ENCODE data around the gene YAP1.

Gene YAP1

DNA sequence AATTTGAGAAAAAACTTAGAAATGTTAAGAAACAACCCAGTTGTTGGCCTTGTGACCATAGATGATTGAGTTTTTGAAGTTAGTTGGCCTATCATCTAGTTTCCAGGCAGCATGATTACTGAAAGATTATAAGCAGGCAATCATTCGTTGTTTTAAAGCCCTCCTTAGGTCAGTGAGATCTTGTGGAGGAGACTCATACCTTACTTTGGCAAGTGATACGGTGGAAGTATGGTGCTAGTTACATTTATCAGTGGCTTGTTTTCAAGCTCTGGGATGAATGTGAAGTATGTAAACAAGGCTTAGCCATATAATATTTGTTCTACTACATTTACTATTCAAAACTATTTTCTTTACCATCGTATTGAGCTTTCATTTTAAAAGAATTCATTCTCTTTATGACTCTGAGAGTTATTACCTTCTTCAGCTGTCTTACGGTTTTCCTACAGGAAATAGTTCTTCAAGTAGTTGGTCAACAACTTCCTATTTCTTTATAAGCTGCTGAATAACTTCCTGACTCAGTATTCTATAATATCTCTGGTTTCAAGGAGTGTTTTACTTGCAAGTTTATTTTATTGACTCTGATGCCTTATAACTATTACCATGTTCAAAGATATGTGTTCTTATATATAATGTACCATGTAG lies 7.3 kb downstream of the YAP1 start:
- no peak overlapping the region for H3K27ac ChIP-seq (replicated peaks)
- peaks cover 20% of the 10 kb centered on the region for H3K27me3 ChIP-seq (ENCODE audit: insufficient read depth, poor library complexity, severe bottlenecking)

DNA sequence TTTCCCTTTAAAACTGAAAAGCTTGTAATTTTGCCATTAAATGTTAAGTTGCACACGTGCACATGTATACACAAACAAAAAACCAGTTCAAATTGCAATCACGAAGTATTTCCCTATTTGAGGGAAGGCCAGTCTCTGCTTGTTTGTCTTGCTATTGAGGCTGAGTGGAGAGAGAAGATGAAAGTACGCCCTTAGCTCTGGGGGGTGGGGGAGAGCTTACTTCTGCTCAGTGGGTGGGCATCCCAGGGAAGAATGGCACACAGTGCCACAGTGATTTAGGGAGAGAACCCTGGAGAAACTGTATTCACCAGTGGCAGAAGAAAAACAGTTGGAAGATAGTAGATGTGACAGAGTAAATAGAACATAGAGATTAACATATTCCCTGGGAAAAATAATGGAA lies 8.7 kb downstream of the YAP1 start:
- TF ChIP-seq POLR2AphosphoS5 (IDR thresholded peaks at IDR 0.05; ENCODE audit: low read depth) (no peak), SPI1 (IDR thresholded peaks at IDR 0.05; ENCODE audit: borderline replicate concordance, low read depth) (no peak), GABPA (IDR thresholded peaks at IDR 0.05; ENCODE audit: low read depth) (no peak)
- TF ChIP-seq, protein P1, sequence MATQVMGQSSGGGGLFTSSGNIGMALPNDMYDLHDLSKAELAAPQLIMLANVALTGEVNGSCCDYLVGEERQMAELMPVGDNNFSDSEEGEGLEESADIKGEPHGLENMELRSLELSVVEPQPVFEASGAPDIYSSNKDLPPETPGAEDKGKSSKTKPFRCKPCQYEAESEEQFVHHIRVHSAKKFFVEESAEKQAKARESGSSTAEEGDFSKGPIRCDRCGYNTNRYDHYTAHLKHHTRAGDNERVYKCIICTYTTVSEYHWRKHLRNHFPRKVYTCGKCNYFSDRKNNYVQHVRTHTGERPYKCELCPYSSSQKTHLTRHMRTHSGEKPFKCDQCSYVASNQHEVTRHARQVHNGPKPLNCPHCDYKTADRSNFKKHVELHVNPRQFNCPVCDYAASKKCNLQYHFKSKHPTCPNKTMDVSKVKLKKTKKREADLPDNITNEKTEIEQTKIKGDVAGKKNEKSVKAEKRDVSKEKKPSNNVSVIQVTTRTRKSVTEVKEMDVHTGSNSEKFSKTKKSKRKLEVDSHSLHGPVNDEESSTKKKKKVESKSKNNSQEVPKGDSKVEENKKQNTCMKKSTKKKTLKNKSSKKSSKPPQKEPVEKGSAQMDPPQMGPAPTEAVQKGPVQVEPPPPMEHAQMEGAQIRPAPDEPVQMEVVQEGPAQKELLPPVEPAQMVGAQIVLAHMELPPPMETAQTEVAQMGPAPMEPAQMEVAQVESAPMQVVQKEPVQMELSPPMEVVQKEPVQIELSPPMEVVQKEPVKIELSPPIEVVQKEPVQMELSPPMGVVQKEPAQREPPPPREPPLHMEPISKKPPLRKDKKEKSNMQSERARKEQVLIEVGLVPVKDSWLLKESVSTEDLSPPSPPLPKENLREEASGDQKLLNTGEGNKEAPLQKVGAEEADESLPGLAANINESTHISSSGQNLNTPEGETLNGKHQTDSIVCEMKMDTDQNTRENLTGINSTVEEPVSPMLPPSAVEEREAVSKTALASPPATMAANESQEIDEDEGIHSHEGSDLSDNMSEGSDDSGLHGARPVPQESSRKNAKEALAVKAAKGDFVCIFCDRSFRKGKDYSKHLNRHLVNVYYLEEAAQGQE (IDR thresholded peaks at IDR 0.05; ENCODE audit: insufficient replicate concordance, low read depth) = no peak
- TF ChIP-seq, protein P2, sequence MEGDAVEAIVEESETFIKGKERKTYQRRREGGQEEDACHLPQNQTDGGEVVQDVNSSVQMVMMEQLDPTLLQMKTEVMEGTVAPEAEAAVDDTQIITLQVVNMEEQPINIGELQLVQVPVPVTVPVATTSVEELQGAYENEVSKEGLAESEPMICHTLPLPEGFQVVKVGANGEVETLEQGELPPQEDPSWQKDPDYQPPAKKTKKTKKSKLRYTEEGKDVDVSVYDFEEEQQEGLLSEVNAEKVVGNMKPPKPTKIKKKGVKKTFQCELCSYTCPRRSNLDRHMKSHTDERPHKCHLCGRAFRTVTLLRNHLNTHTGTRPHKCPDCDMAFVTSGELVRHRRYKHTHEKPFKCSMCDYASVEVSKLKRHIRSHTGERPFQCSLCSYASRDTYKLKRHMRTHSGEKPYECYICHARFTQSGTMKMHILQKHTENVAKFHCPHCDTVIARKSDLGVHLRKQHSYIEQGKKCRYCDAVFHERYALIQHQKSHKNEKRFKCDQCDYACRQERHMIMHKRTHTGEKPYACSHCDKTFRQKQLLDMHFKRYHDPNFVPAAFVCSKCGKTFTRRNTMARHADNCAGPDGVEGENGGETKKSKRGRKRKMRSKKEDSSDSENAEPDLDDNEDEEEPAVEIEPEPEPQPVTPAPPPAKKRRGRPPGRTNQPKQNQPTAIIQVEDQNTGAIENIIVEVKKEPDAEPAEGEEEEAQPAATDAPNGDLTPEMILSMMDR (IDR thresholded peaks at IDR 0.05; ENCODE audit: insufficient read depth, low read length) = no peak
- Histone ChIP-seq H3K27me3 (ENCODE audit: insufficient read depth, poor library complexity, severe bottlenecking) (peaks cover 9% of the 10 kb centered on the region), H3K27ac (replicated peaks) (no peak overlapping the region), H3K4me3 (replicated peaks; ENCODE audit: insufficient read depth, low read length) (no peak overlapping the region)
- DNase-seq (ENCODE audit: low read depth in 1 of 2, low spot score in 1 of 2) = no peak

More for the DNA sequence above, 7.3 kb downstream of the YAP1 start:
- no peak overlapping the region for H3K4me3 ChIP-seq (replicated peaks; ENCODE audit: insufficient read depth, low read length)
- TF ChIP-seq GABPA (IDR thresholded peaks at IDR 0.05; ENCODE audit: low read depth) (no peak), SPI1 (IDR thresholded peaks at IDR 0.05; ENCODE audit: borderline replicate concordance, low read depth) (no peak), POLR2AphosphoS5 (IDR thresholded peaks at IDR 0.05; ENCODE audit: low read depth) (no peak)
- TF ChIP-seq, protein P1 (IDR thresholded peaks at IDR 0.05; ENCODE audit: insufficient replicate concordance, low read depth) = no peak
- TF ChIP-seq, protein P2 (IDR thresholded peaks at IDR 0.05; ENCODE audit: insufficient read depth, low read length) = no peak
- DNase-seq (ENCODE audit: low read depth in 1 of 2, low spot score in 1 of 2) = no peak

DNA sequence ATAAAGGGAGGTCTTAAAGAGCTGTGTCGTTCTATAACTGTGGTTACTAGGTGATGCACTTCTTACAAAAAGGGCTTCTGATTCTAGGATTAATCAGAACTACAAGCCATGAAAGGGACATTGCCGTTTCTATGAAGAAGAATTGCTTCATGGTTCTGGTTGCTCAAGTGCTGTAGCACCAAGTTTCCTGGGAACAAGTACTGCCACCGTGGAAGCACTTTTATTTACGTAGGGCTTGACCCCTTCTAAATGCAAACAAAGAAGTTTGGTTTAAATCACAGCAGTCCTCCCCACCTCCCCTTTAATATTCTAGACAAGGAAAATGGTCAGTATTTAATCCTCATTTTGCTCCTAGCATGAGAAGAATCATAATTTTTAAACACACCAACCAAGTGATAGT lies 9.8 kb downstream of the YAP1 start:
- DNase-seq (ENCODE audit: low read depth in 1 of 2, low spot score in 1 of 2) = no peak
- TF ChIP-seq POLR2AphosphoS5 (IDR thresholded peaks at IDR 0.05; ENCODE audit: low read depth) = no peak
- no peak for TF ChIP-seq GABPA (IDR thresholded peaks at IDR 0.05; ENCODE audit: low read depth)
- TF ChIP-seq, protein P2 (IDR thresholded peaks at IDR 0.05; ENCODE audit: insufficient read depth, low read length) = no peak
- TF ChIP-seq, protein P1 (IDR thresholded peaks at IDR 0.05; ENCODE audit: insufficient replicate concordance, low read depth) = no peak
- no peak for TF ChIP-seq SPI1 (IDR thresholded peaks at IDR 0.05; ENCODE audit: borderline replicate concordance, low read depth)
- H3K4me3 ChIP-seq (replicated peaks; ENCODE audit: insufficient read depth, low read length) = no peak overlapping the region
- H3K27ac ChIP-seq (replicated peaks) = no peak overlapping the region
- H3K27me3 ChIP-seq (ENCODE audit: insufficient read depth, poor library complexity, severe bottlenecking) = peaks cover 9% of the 10 kb centered on the region

All from HL-60 (cell line).